ENCODE results near the gene NDUFS7. TPM values are rescaled to one million over a fixed set of nuclear protein-coding genes. Genes with fewer than 3 reads are reported as not detected.

NDUFS7 gene
- total RNA-seq, 1 donor from 2014 or later, result 71.7 TPM

DNA sequence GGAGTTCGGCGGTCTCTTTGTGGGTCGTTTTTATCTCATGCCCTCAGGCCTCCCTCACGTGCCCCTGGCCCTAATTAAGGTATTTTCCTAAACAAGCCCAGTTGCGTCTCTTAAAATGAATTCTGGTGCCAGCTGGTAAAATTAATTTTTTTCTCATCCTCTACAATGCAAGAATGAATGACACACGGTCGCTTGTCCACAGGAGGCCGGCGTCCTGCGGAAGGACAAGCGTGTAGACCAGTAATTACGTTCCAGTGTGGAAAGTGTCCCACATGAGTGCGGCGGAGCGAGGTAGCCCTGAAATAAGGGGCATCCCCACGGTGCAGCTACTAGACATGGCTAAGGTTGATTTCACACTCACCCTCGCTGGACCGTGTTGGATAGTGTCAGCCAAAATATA is 34.5 kb upstream of the NDUFS7 start:
- no peaks in the 10 kb centered on the region for H3K9me3 Mint-ChIP-seq (ENCODE audit: unreplicated experiment)
- H3K4me3 Mint-ChIP-seq (ENCODE audit: unreplicated experiment), result no peak overlapping the region
- no peak overlapping the region for H3K27ac Mint-ChIP-seq (ENCODE audit: unreplicated experiment)
- H3K27me3 Mint-ChIP-seq (ENCODE audit: unreplicated experiment), result peaks cover 4% of the 10 kb centered on the region
- no peaks in the 10 kb centered on the region for H3K36me3 Mint-ChIP-seq (ENCODE audit: unreplicated experiment)
- no peak for DNase-seq (ENCODE audit: extremely low spot score, unreplicated experiment)
- TF ChIP-seq, protein P1, sequence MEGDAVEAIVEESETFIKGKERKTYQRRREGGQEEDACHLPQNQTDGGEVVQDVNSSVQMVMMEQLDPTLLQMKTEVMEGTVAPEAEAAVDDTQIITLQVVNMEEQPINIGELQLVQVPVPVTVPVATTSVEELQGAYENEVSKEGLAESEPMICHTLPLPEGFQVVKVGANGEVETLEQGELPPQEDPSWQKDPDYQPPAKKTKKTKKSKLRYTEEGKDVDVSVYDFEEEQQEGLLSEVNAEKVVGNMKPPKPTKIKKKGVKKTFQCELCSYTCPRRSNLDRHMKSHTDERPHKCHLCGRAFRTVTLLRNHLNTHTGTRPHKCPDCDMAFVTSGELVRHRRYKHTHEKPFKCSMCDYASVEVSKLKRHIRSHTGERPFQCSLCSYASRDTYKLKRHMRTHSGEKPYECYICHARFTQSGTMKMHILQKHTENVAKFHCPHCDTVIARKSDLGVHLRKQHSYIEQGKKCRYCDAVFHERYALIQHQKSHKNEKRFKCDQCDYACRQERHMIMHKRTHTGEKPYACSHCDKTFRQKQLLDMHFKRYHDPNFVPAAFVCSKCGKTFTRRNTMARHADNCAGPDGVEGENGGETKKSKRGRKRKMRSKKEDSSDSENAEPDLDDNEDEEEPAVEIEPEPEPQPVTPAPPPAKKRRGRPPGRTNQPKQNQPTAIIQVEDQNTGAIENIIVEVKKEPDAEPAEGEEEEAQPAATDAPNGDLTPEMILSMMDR (IDR thresholded peaks at IDR 0.05), result no peak
- H3K4me1 Mint-ChIP-seq (ENCODE audit: unreplicated experiment), result no peaks in the 10 kb centered on the region

DNA sequence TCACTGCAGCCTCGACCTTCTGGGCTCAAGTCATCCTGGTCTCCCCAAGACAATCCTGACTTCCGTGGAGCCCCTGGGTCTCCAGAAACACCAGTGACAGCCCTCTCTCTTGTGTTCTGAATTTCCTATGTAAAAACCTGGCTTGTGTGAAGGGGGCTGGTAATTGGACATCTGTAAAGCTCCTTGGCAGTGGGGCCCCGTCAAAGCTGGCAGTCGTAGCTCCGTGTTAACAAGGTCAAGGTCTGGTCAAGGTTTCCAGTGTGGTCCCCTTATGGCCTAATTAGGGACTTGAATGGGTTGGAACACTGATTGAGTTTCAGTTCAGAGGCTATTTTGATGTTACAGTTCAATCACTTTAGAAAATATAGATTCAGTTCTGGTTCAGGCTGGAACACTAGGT is 32.8 kb upstream of the NDUFS7 start:
- Mint-ChIP-seq H3K4me3 (ENCODE audit: unreplicated experiment) (no peak overlapping the region), H3K9me3 (ENCODE audit: unreplicated experiment) (no peaks in the 10 kb centered on the region), H3K27ac (ENCODE audit: unreplicated experiment) (no peak overlapping the region), H3K27me3 (ENCODE audit: unreplicated experiment) (peaks cover 4% of the 10 kb centered on the region), H3K36me3 (ENCODE audit: unreplicated experiment) (no peaks in the 10 kb centered on the region), H3K4me1 (ENCODE audit: unreplicated experiment) (peaks cover 6% of the 10 kb centered on the region)
- DNase-seq (ENCODE audit: extremely low spot score, unreplicated experiment), result no peak
- TF ChIP-seq, protein P1 (IDR thresholded peaks at IDR 0.05), result no peak

DNA sequence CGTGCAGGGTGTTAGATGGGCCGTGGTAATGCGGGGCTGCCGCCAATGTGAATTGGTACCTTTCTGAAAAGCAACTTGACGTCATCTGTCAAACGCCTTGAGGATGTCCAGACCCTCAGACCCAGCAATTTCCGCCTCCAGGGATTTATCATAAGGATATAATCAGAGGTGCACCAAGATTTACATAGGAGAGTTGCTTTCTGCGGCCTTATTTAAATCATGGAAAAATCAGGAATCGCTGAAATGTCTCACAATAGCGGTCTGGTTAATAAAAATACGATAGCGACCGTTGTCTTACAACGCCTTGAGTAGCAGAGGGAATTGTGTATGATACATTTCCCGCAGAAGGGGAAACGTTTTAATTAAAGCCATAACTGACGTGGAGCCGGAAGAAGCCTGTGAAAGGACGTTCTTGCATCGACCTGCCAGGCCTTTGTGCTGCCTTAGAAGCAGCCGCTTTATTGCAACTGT is 32.3 kb upstream of the NDUFS7 start:
- Mint-ChIP-seq H3K27me3 (ENCODE audit: unreplicated experiment) (peaks cover 4% of the 10 kb centered on the region), H3K27ac (ENCODE audit: unreplicated experiment) (no peak overlapping the region), H3K9me3 (ENCODE audit: unreplicated experiment) (no peaks in the 10 kb centered on the region), H3K36me3 (ENCODE audit: unreplicated experiment) (no peaks in the 10 kb centered on the region), H3K4me1 (ENCODE audit: unreplicated experiment) (peaks cover 12% of the 10 kb centered on the region), H3K4me3 (ENCODE audit: unreplicated experiment) (no peak overlapping the region)
- no peak for DNase-seq (ENCODE audit: extremely low spot score, unreplicated experiment)
- TF ChIP-seq, protein P1 (IDR thresholded peaks at IDR 0.05), result no peak

DNA sequence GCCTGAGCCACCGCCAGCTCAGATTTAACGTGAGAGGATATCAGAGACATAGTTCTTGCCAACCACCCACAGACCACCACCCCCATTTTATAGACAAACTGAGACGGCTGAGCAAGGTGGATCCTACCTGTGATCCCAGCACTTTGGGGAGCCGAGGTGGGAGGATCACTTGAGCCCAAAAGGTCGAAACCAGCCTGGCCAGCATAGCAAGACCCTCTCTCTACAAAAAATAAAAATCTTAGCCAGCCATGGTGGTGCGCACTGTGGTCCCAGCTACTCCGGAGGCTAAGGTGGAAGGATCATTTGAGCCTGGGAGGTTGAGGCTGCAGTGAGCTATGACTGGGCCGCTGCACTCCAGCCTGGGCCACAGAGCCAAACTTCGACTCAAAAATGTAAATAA is 30.6 kb upstream of the NDUFS7 start:
- Mint-ChIP-seq H3K27ac (ENCODE audit: unreplicated experiment) (no peak overlapping the region), H3K36me3 (ENCODE audit: unreplicated experiment) (peaks cover 10% of the 10 kb centered on the region), H3K4me1 (ENCODE audit: unreplicated experiment) (peaks cover 13% of the 10 kb centered on the region), H3K9me3 (ENCODE audit: unreplicated experiment) (no peaks in the 10 kb centered on the region), H3K27me3 (ENCODE audit: unreplicated experiment) (peaks cover 4% of the 10 kb centered on the region), H3K4me3 (ENCODE audit: unreplicated experiment) (no peak overlapping the region)
- TF ChIP-seq, protein P1 (IDR thresholded peaks at IDR 0.05), result no peak
- DNase-seq (ENCODE audit: extremely low spot score, unreplicated experiment), result no peak

DNA sequence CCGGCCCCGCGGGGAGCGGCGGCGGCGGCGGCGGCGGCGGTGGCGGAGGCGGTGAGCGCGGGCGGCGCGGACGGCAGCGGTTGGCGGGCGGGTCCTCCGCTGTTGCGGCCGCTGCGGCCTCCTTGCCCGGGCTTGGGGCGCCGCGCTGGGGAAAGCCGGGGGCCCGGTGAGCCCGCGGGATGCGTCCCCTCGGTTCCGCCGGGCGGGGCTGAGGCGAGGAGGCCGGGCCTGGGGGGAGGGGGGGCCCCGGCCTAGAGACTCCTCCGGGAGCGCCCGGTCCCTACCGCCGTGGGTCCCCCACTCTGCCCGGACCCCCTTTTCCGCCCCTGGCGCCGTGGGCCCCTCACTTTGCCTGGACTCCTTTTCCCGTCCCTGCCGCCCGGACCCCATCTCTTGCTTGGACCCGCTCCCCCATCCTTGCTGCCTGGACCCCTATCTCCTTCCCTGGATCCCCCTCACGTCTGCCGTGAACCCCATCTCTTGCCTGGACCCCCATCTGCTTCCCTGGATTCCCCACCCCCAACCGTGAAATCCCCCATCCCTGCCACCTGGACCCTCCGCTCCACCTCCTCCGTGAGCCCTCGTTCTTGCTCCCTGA is 28.6 kb upstream of the NDUFS7 start:
- DNase-seq (ENCODE audit: extremely low spot score, unreplicated experiment), result no peak
- TF ChIP-seq, protein P1 (IDR thresholded peaks at IDR 0.05), result no peak
- H3K4me1 Mint-ChIP-seq (ENCODE audit: unreplicated experiment), result peaks cover 17% of the 10 kb centered on the region
- H3K27me3 Mint-ChIP-seq (ENCODE audit: unreplicated experiment), result no peaks in the 10 kb centered on the region
- peaks cover 20% of the 10 kb centered on the region for H3K36me3 Mint-ChIP-seq (ENCODE audit: unreplicated experiment)
- H3K4me3 Mint-ChIP-seq (ENCODE audit: unreplicated experiment), result peak overlapping the region; percentile 82
- no peaks in the 10 kb centered on the region for H3K9me3 Mint-ChIP-seq (ENCODE audit: unreplicated experiment)
- peak overlapping the region; percentile 83 for H3K27ac Mint-ChIP-seq (ENCODE audit: unreplicated experiment)

Measured in osteocyte (in vitro differentiated cells).